Tibial artery (tissue), 4 donors: Measurements from ENCODE around the gene TSPAN4.

ENCODE experiments used
- DNase-seq, 2 donors: peaks; one replicate each; pipeline ENCODE4 v3.0.0-alpha.2; 2019
- H3K27ac ChIP-seq, 2 donors: fragments of 200-600 bp; sonication (generic) in 1 of 2; 1 replicate in 1 of 2; 2 replicates in 1 of 2; pipeline ENCODE4 v1.5.1; 2018 to 2019; ENCODE audit warnings: mild to moderate bottlenecking in 1 of 2
- H3K27me3 ChIP-seq, 2 donors: fragments of 200-600 bp; sonication (generic) in 1 of 2; one replicate each; pipeline versions ENCODE4 v1.5.1 to v1.6.0; 2016 to 2019
- H3K36me3 ChIP-seq, 3 donors: fragments of 200-600 bp; sonication (generic) in 2 of 3; one replicate each; pipeline ENCODE4 v1.5.1; 2016 to 2019; ENCODE audit warnings: mild to moderate bottlenecking in 2 of 3
- H3K4me1 ChIP-seq, 4 donors: fragments of 200-600 bp; sonication (generic) in 2 of 4; 1 replicate in 3 of 4; 2 replicates in 1 of 4; pipeline ENCODE4 v1.5.1; 2016 to 2019
- H3K4me3 ChIP-seq, 2 donors: fragments of 200-600 bp; sonication (generic) in 1 of 2; 1 replicate in 1 of 2; 2 replicates in 1 of 2; pipeline ENCODE4 v1.5.1; 2018 to 2019; ENCODE audit warnings: mild to moderate bottlenecking in 2 of 2
- H3K9me3 ChIP-seq, 3 donors: fragments of 200-600 bp; sonication (generic) in 1 of 3; one replicate each; pipeline ENCODE4 v1.5.1; 2016 to 2019
- CTCF ChIP-seq, 2 experiments: fragments of 200-600 bp in 1 of 2; fragments of 450-650 bp in 1 of 2; IDR thresholded peaks; one replicate each; pipeline ENCODE4 v1.5.1; 2017 to 2019; ENCODE audit warnings: antibody characterized with exemption in 2 of 2, mild to moderate bottlenecking in 1 of 2, moderate library complexity in 1 of 2
- intact Hi-C: fragments of 100-400 bp; cut with DNase I; formaldehyde crosslinking; loops from one replicate; pipeline ENCODE4 v1.15.0; 2023; ENCODE audit warnings: low total_unique reads

TSPAN4 gene

GRCh38 chr11:912266-912665 is 69.6 kb downstream of the TSPAN4 start:
- no peaks in the 10 kb centered on the region for H3K36me3 ChIP-seq
- intact Hi-C loops = no loop called here
- no peak overlapping the region for H3K27ac ChIP-seq
- H3K27me3 ChIP-seq = no peaks in the 10 kb centered on the region
- no peaks in the 10 kb centered on the region for H3K9me3 ChIP-seq
- H3K4me3 ChIP-seq = no peak overlapping the region
- H3K4me1 ChIP-seq = peaks cover 0 to 24% (median 14%) of the 10 kb centered on the region in 4 donors
- no peak for DNase-seq
- TF ChIP-seq CTCF (IDR thresholded peaks at IDR 0.05) = no peak

- H3K27me3 ChIP-seq = no peaks in the 10 kb centered on the region
- no peaks in the 10 kb centered on the region for H3K9me3 ChIP-seq
- H3K4me3 ChIP-seq = no peak overlapping the region
- H3K4me1 ChIP-seq = peaks cover 0 to 24% (median 14%) of the 10 kb centered on the region in 4 donors
- intact Hi-C loops = no loop called here
- no peak for DNase-seq
- no peak overlapping the region for H3K27ac ChIP-seq
- no peak for TF ChIP-seq CTCF (IDR thresholded peaks at IDR 0.05)
- no peaks in the 10 kb centered on the region for H3K36me3 ChIP-seq
These were observed 70.4 kb downstream of the TSPAN4 start for GRCh38 chr11:913043-913442.

DNA sequence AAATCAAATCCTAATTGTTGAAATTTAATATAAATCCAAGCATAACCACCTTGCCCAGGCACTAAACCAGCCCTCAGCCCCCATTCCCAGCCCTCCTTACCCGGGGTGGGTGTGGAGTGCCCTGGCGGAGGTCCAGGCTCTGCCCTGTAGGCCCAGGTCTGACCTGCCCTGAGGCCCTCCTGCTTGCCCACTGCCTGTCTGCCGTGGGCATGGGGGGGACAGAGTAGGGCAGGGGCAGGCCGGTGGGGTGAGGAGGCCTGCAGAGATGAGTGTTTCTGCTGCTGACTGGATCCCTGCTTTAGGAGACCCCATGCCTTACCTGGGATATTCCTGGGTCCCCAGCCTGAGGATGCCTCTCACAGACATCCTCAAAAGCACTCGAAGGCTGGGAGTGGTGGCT is 71.6 kb downstream of the TSPAN4 start:
- peaks cover 0 to 18% (median 15%) of the 10 kb centered on the region in 4 donors for H3K4me1 ChIP-seq
- H3K36me3 ChIP-seq = no peaks in the 10 kb centered on the region
- H3K27ac ChIP-seq = no peak overlapping the region
- DNase-seq = no peak
- no peak for TF ChIP-seq CTCF (IDR thresholded peaks at IDR 0.05)
- no peaks in the 10 kb centered on the region for H3K27me3 ChIP-seq
- intact Hi-C loops = no loop called here
- H3K4me3 ChIP-seq = no peak overlapping the region
- H3K9me3 ChIP-seq = no peaks in the 10 kb centered on the region

- no peak overlapping the region for H3K27ac ChIP-seq
- H3K36me3 ChIP-seq = no peaks in the 10 kb centered on the region
- intact Hi-C loops = no loop called here
- no peaks in the 10 kb centered on the region for H3K27me3 ChIP-seq
- no peak overlapping the region for H3K4me3 ChIP-seq
- H3K9me3 ChIP-seq = no peaks in the 10 kb centered on the region
- peak; percentile 81 to 84 for DNase-seq
- TF ChIP-seq CTCF (IDR thresholded peaks at IDR 0.05) = no peak
- peaks cover 0 to 12% (median 10%) of the 10 kb centered on the region in 4 donors for H3K4me1 ChIP-seq
These were observed 72.3 kb downstream of the TSPAN4 start for GRCh38 chr11:914747-915501.
